Left cardiac atrium (tissue), 4 donors: ENCODE measurements around the gene KIF13A. TPM values are rescaled to one million over a fixed set of nuclear protein-coding genes. Genes with fewer than 3 reads are reported as not detected.
"Not testable (repeated sequence)": the region's sequence is repeated elsewhere in the genome, so short reads cannot be mapped to it uniquely, and the experiment has no call there.

Experiments
- ATAC-seq, 2 donors: fragments of 200-7000 bp; cut with Tn5 transposase; one replicate each; pipeline ENCODE4 v1.9.1; 2020; ENCODE audit warnings: mild to moderate bottlenecking in 2 of 2, moderate library complexity in 2 of 2
- DNase-seq: peaks from one replicate; pipeline ENCODE4 v3.0.0-alpha.2; 2020
- intact Hi-C, 2 donors: fragments of 100-400 bp; cut with DNase I; formaldehyde crosslinking; loops; one replicate each; pipeline versions ENCODE4 v1.14.1 to v1.15.1; 2022 to 2023
- total RNA-seq, 2 donors: library from RNA; stranded (reverse); fragmentation: NEBNext Ultra II Directional; extraction: Animal tissue kit (Norgen Biotek cat#: 25700); gene quantifications; one replicate each; pipeline ENCODE4 v1.2.1, GENCODE V29; 2021
- donor health status: DM: no; HTN: yes; CAD: no.
- donor health status: DM: no; HTN: yes; CAD: no; lungs with severe emphysema.
- donor health status: DM: yes; HTN: yes; CAD: no.
- donor health status: Dilated cardiomyopathy.

The KIF13A gene
- total RNA-seq, 2 donors from 2014 or later: 60.5 to 64.7 TPM

GRCh38 chr6:18004256-18004985, 17.0 kb upstream of the KIF13A start:
- ATAC-seq (no peak), DNase-seq (no peak)
- intact Hi-C loops: no loop called here

- ATAC-seq (no peak), DNase-seq (no peak)
- intact Hi-C loops: loop anchor here in 1 of 2 donors (10.0 kb wide), 1 partner anchor 125 kb away; the partner anchor contains the start of gene NHLRC1
Measured at GRCh38 chr6:17999425-17999824, 12.0 kb upstream of the KIF13A start.

GRCh38 chr6:17998442-17998841, 11.0 kb upstream of the KIF13A start:
- ATAC-seq (no peak), DNase-seq (no peak)
- intact Hi-C loops: loop anchor here in 1 of 2 donors (10.0 kb wide), 1 partner anchor 126 kb away; the partner anchor contains the start of gene NHLRC1

GRCh38 chr6:17998003-17998402, 10.6 kb upstream of the KIF13A start:
- ATAC-seq (no peak), DNase-seq (no peak)
- intact Hi-C loops: loop anchor here in 1 of 2 donors (10.0 kb wide), 1 partner anchor 127 kb away; the partner anchor contains the start of gene NHLRC1

GRCh38 chr6:17995414-17995813, 8.0 kb upstream of the KIF13A start:
- no peak for DNase-seq
- intact Hi-C loops: loop anchor here in 1 of 2 donors (10.0 kb wide), 1 partner anchor 129 kb away; the partner anchor contains the start of gene NHLRC1
- ATAC-seq: no peak

- intact Hi-C loops: loop anchor here in 1 of 2 donors (10.0 kb wide), 1 partner anchor 131 kb away; the partner anchor contains the start of gene NHLRC1
- DNase-seq: no peak
- ATAC-seq: no peak
Measured at GRCh38 chr6:17994019-17994418, 6.6 kb upstream of the KIF13A start.

GRCh38 chr6:17988422-17988944, 1.0 kb upstream of the KIF13A start:
- DNase-seq (no peak), ATAC-seq (peak; percentile 10 to 35)
- intact Hi-C loops: loop anchor here (5.0 kb wide), 5 partner anchors 56 to 156 kb away; partner anchors contain the start of gene NHLRC1 (in 1 of the 2)

GRCh38 chr6:17987697-17988421, 424 bp upstream of the KIF13A start:
- peak; percentile 77 for DNase-seq
- intact Hi-C loops: loop anchor here (5.0 kb wide), 5 partner anchors 56 to 156 kb away; partner anchors contain the start of gene NHLRC1 (in 1 of the 2)
- peak; percentile 82 to 83 for ATAC-seq

- intact Hi-C loops: loop anchor here (5.0 kb wide), 5 partner anchors 55 to 155 kb away; partner anchors contain the start of gene NHLRC1 (in 1 of the 2)
- ATAC-seq: peak; percentile 53 to 62
- peak; percentile 71 for DNase-seq
Measured at GRCh38 chr6:17986656-17987446, 584 bp downstream of the KIF13A start.

GRCh38 chr6:17985934-17986655, 1.3 kb downstream of the KIF13A start:
- DNase-seq: no peak
- ATAC-seq: no peak
- intact Hi-C loops: loop anchor here (5.0 kb wide), 5 partner anchors 54 to 154 kb away; partner anchors contain the start of gene NHLRC1 (in 1 of the 2)

- ATAC-seq: no peak
- DNase-seq: no peak
- intact Hi-C loops: loop anchor here (5.0 kb wide), 5 partner anchors 53 to 153 kb away; partner anchors contain the start of gene NHLRC1 (in 1 of the 2)
Measured at GRCh38 chr6:17984812-17985670, 2.4 kb downstream of the KIF13A start.

- intact Hi-C loops: no loop called here
- DNase-seq (no peak), ATAC-seq (no peak)
Measured at GRCh38 chr6:17984399-17984798, 3.0 kb downstream of the KIF13A start.

GRCh38 chr6:17983730-17984129, 3.7 kb downstream of the KIF13A start:
- no peak for ATAC-seq
- intact Hi-C loops: no loop called here
- no peak for DNase-seq

- ATAC-seq (no peak), DNase-seq (no peak)
- intact Hi-C loops: no loop called here
Measured at GRCh38 chr6:17980329-17980728, 7.1 kb downstream of the KIF13A start.

- intact Hi-C loops: no loop called here
- DNase-seq (no peak), ATAC-seq (no peak)
Measured at GRCh38 chr6:17979479-17979878, 8.0 kb downstream of the KIF13A start.

GRCh38 chr6:17976258-17976657, 11.2 kb downstream of the KIF13A start:
- intact Hi-C loops, DNase-seq, ATAC-seq: not testable (repeated sequence)
